Measurements from ENCODE around the gene SPNS3. TPM values are rescaled to one million over a fixed set of nuclear protein-coding genes. Genes with fewer than 3 reads are reported as not detected.

The SPNS3 gene
- total RNA-seq, 1 donor from 2014 or later: not detected

DNA sequence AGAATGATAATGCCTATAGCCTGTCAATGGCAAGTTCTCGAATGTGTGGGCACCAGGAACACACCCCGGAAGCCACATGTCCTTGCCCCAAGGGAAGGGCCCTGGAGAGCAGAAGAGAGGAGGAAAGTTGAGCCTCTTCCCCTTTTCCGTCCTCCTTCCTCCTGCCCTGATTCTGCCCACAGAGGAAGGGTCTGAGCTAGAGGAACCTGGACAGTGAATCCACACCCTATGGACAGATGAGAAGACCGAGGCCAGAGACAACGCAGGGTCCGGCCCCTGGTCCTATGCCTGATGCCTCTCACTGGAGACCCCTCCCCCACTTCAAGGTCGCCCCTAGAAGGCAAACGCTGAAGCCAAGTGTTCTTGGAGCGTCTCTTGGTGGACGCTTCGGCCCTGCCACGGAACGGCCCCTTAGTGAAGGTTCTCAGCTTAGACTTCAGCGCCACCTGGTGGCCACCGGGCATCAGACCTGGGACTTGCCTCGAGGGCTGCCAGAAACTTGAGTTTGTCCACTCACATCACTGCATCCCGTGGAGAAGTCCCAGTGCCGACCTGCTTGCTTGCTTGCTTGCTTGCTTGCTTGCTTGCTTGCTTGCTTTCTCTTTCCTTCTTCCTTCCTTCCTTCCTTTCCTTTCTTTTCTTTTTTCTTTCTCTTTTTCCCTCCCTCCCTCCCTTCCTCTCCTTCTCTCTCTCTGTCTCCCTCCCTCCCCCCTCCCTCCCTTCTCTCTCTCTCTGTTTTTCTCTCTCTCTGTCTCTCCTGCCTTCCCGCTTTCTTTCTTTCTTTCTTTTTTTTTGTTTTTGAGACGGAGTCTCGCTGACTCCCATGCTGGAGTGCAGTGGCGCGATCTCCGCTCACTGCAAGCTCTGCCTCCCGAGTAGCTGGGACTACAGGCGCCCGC, 20.6 kb upstream of the SPNS3 start:
- no peaks in the 10 kb centered on the region for H3K27me3 Mint-ChIP-seq (ENCODE audit: unreplicated experiment)
- no peak overlapping the region for H3K4me3 Mint-ChIP-seq (ENCODE audit: unreplicated experiment)
- TF ChIP-seq, protein P1, sequence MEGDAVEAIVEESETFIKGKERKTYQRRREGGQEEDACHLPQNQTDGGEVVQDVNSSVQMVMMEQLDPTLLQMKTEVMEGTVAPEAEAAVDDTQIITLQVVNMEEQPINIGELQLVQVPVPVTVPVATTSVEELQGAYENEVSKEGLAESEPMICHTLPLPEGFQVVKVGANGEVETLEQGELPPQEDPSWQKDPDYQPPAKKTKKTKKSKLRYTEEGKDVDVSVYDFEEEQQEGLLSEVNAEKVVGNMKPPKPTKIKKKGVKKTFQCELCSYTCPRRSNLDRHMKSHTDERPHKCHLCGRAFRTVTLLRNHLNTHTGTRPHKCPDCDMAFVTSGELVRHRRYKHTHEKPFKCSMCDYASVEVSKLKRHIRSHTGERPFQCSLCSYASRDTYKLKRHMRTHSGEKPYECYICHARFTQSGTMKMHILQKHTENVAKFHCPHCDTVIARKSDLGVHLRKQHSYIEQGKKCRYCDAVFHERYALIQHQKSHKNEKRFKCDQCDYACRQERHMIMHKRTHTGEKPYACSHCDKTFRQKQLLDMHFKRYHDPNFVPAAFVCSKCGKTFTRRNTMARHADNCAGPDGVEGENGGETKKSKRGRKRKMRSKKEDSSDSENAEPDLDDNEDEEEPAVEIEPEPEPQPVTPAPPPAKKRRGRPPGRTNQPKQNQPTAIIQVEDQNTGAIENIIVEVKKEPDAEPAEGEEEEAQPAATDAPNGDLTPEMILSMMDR (IDR thresholded peaks at IDR 0.05; ENCODE audit: partially characterized antibody, unreplicated experiment): peak; percentile 92
- H3K4me1 Mint-ChIP-seq (ENCODE audit: low read depth, unreplicated experiment): peaks cover 4% of the 10 kb centered on the region
- no peaks in the 10 kb centered on the region for H3K36me3 Mint-ChIP-seq (ENCODE audit: unreplicated experiment)
- peak; percentile 98 for DNase-seq
- no peak overlapping the region for H3K27ac Mint-ChIP-seq (ENCODE audit: unreplicated experiment)
- H3K9me3 Mint-ChIP-seq (ENCODE audit: unreplicated experiment): peaks cover 5% of the 10 kb centered on the region

DNA sequence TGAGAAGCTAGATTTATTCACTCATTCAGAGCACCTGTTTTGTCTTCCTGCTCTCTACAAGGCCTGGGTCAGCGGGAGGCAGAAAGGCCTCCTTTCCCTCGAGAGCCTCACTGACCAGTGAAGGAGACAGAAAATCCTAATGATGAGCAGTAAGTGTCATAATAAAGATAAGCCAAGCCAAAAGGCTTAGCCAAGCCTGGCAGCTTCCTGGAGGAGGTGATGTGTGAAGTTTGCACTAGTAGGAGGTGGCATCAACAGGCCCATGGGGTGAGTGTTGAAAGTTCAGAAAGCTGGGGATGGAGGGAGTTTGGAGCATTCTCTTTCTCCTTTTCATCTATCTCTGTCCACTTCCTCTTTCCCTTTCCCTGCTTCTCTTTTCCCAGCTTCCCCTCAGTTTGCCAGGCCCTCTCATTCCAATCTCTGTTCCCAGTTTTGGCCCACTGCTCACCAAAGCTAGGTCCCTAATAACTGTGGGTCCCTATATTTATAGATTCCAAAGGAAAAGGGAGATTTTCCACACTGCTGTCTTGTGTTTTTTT, 16.5 kb upstream of the SPNS3 start:
- DNase-seq: no peak
- Mint-ChIP-seq H3K4me3 (ENCODE audit: unreplicated experiment) (no peak overlapping the region), H3K27me3 (ENCODE audit: unreplicated experiment) (no peaks in the 10 kb centered on the region), H3K36me3 (ENCODE audit: unreplicated experiment) (no peaks in the 10 kb centered on the region), H3K9me3 (ENCODE audit: unreplicated experiment) (peaks cover 5% of the 10 kb centered on the region), H3K4me1 (ENCODE audit: low read depth, unreplicated experiment) (peaks cover 4% of the 10 kb centered on the region), H3K27ac (ENCODE audit: unreplicated experiment) (no peak overlapping the region)
- TF ChIP-seq, protein P1 (IDR thresholded peaks at IDR 0.05; ENCODE audit: partially characterized antibody, unreplicated experiment): no peak

GRCh38 chr17:4420692-4421131, 13.0 kb upstream of the SPNS3 start:
- Mint-ChIP-seq H3K4me3 (ENCODE audit: unreplicated experiment) (no peak overlapping the region), H3K36me3 (ENCODE audit: unreplicated experiment) (no peaks in the 10 kb centered on the region), H3K4me1 (ENCODE audit: low read depth, unreplicated experiment) (peaks cover 7% of the 10 kb centered on the region), H3K9me3 (ENCODE audit: unreplicated experiment) (peaks cover 3% of the 10 kb centered on the region), H3K27me3 (ENCODE audit: unreplicated experiment) (no peaks in the 10 kb centered on the region), H3K27ac (ENCODE audit: unreplicated experiment) (no peak overlapping the region)
- TF ChIP-seq, protein P1 (IDR thresholded peaks at IDR 0.05; ENCODE audit: partially characterized antibody, unreplicated experiment): peak; percentile 91
- DNase-seq: peak; percentile 54

- TF ChIP-seq, protein P1 (IDR thresholded peaks at IDR 0.05; ENCODE audit: partially characterized antibody, unreplicated experiment): no peak
- no peak overlapping the region for H3K27ac Mint-ChIP-seq (ENCODE audit: unreplicated experiment)
- H3K4me1 Mint-ChIP-seq (ENCODE audit: low read depth, unreplicated experiment): peaks cover 3% of the 10 kb centered on the region
- H3K9me3 Mint-ChIP-seq (ENCODE audit: unreplicated experiment): no peaks in the 10 kb centered on the region
- DNase-seq: no peak
- no peak overlapping the region for H3K4me3 Mint-ChIP-seq (ENCODE audit: unreplicated experiment)
- no peaks in the 10 kb centered on the region for H3K27me3 Mint-ChIP-seq (ENCODE audit: unreplicated experiment)
- H3K36me3 Mint-ChIP-seq (ENCODE audit: unreplicated experiment): no peaks in the 10 kb centered on the region
These were observed 10.9 kb upstream of the SPNS3 start for GRCh38 chr17:4422864-4423263.

- no peaks in the 10 kb centered on the region for H3K36me3 Mint-ChIP-seq (ENCODE audit: unreplicated experiment)
- H3K4me3 Mint-ChIP-seq (ENCODE audit: unreplicated experiment): no peak overlapping the region
- TF ChIP-seq, protein P1 (IDR thresholded peaks at IDR 0.05; ENCODE audit: partially characterized antibody, unreplicated experiment): no peak
- H3K4me1 Mint-ChIP-seq (ENCODE audit: low read depth, unreplicated experiment): peaks cover 3% of the 10 kb centered on the region
- no peak overlapping the region for H3K27ac Mint-ChIP-seq (ENCODE audit: unreplicated experiment)
- DNase-seq: no peak
- H3K9me3 Mint-ChIP-seq (ENCODE audit: unreplicated experiment): no peaks in the 10 kb centered on the region
- no peaks in the 10 kb centered on the region for H3K27me3 Mint-ChIP-seq (ENCODE audit: unreplicated experiment)
These were observed 8.3 kb upstream of the SPNS3 start for GRCh38 chr17:4425398-4425797.
